Measurements from ENCODE around the gene SLC25A22.

DNA sequence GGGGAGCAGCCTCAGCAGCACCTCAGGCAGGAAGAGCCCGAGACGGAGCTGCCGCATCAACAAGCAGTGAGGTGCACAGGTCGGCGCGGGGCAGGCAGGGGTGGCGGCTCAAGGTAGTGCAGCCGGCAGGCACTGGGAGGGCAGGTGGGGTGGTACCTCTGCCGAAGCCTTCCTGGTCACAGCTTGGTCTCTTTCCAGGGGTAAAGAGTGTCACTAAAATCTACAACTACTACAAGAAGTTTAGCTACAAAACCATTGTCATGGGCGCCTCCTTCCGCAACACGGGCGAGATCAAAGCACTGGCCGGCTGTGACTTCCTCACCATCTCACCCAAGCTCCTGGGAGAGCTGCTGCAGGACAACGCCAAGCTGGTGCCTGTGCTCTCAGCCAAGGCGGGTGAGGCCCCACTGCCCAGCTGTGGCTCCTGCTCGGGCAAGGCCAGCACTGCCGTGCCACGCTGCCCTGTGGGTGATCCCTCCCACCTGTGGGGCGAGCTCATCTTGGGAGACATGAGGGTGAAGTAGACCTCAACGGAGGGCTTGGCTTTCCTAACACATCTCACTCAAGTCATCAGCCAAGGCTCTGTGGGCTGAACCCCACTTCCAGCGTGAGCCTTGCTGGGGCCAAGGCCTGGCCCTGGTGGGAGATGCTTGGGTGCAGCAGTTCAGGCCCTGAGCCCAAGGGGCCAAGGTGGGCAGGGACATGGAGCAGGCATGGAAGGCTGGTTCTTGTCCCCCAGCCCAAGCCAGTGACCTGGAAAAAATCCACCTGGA is 34.3 kb downstream of the SLC25A22 start:
- TF ChIP-seq, protein P1, sequence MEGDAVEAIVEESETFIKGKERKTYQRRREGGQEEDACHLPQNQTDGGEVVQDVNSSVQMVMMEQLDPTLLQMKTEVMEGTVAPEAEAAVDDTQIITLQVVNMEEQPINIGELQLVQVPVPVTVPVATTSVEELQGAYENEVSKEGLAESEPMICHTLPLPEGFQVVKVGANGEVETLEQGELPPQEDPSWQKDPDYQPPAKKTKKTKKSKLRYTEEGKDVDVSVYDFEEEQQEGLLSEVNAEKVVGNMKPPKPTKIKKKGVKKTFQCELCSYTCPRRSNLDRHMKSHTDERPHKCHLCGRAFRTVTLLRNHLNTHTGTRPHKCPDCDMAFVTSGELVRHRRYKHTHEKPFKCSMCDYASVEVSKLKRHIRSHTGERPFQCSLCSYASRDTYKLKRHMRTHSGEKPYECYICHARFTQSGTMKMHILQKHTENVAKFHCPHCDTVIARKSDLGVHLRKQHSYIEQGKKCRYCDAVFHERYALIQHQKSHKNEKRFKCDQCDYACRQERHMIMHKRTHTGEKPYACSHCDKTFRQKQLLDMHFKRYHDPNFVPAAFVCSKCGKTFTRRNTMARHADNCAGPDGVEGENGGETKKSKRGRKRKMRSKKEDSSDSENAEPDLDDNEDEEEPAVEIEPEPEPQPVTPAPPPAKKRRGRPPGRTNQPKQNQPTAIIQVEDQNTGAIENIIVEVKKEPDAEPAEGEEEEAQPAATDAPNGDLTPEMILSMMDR (optimal IDR thresholded peaks at IDR 0.05 in 1 of 3, IDR thresholded peaks at IDR 0.05 in 1 of 3, conservative IDR thresholded peaks at IDR 0.05 in 1 of 3; ENCODE audit: extremely low read depth in 1 of 3, insufficient read depth in 2 of 3, low read length in 3 of 3), result no peak
- TF ChIP-seq EZH2 (IDR thresholded peaks at IDR 0.05; ENCODE audit: low read length), result no peak
